ENCODE measurements around the gene TUBGCP4.

- no peak for TF ChIP-seq CTCF (IDR thresholded peaks at IDR 0.05)
- no peak for TF ChIP-seq RCOR1 (IDR thresholded peaks at IDR 0.05; ENCODE audit: low read depth, low read length)
- no peak for TF ChIP-seq CEBPB (IDR thresholded peaks at IDR 0.05)
- TF ChIP-seq MYC (IDR thresholded peaks at IDR 0.05; ENCODE audit: borderline replicate concordance, low read length): no peak
- TF ChIP-seq TP53 (CRISPR knock-in tag; IDR thresholded peaks at IDR 0.05): no peak
- no peak for TF ChIP-seq POLR2A (IDR thresholded peaks at IDR 0.05; ENCODE audit: low read length)
Measured at GRCh38 chr15:43406808-43407207, 35.9 kb downstream of the TUBGCP4 start.
